ENCODE results near the gene RPA1.

RPA1 gene

GRCh38 chr17:1792495-1793446 is 37.0 kb upstream of the RPA1 start:
- Histone ChIP-seq H3K18ac (ENCODE audit: low read length) (no peak overlapping the region), H2BK5ac (ENCODE audit: low read length) (no peak overlapping the region), H2AK5ac (ENCODE audit: low read depth, low read length) (no peak overlapping the region), H3K27ac (replicated peaks; ENCODE audit: low read length) (no peak overlapping the region), H2BK120ac (ENCODE audit: low read depth, low read length) (no peak overlapping the region), H3K4me1 (ENCODE audit: control insufficient read depth in 2 of 2, insufficient read depth in 1 of 2, low read depth in 1 of 2, low read length in 2 of 2) (no peaks in the 10 kb centered on the region), H3K4me2 (ENCODE audit: insufficient read depth, low read length, poor library complexity, severe bottlenecking) (no peak overlapping the region), H3K4me3 (ENCODE audit: low read length in 2 of 2) (no peak overlapping the region), H2BK15ac (ENCODE audit: low read length) (no peak overlapping the region), H3K9me3 (replicated peaks in 1 of 2; ENCODE audit: control insufficient read depth in 2 of 2, insufficient read depth in 1 of 2, low read depth in 1 of 2, low read length in 2 of 2) (no peaks in the 10 kb centered on the region), H3K9ac (ENCODE audit: low read depth, low read length, poor library complexity) (no peak overlapping the region), H3K36me3 (replicated peaks in 1 of 2; ENCODE audit: control insufficient read depth in 2 of 2, insufficient read depth in 2 of 2, low read length in 2 of 2) (peaks cover 2 to 60% of the 10 kb centered on the region in 2 donors), H4K91ac (ENCODE audit: low read depth, low read length, poor library complexity) (no peak overlapping the region), H4K8ac (ENCODE audit: low read depth, low read length) (no peak overlapping the region), H3K27me3 (ENCODE audit: control insufficient read depth in 3 of 3, insufficient read depth in 3 of 3, low read depth in 1 of 3, low read length in 3 of 3) (no peaks in the 10 kb centered on the region), H3K4ac (ENCODE audit: low read length) (no peak overlapping the region), H2BK12ac (ENCODE audit: low read length) (no peak overlapping the region), H3K23ac (ENCODE audit: low read depth, low read length, poor library complexity) (no peak overlapping the region), H3K14ac (ENCODE audit: low read length) (no peak overlapping the region), H3K79me1 (ENCODE audit: low read depth, low read length) (no peaks in the 10 kb centered on the region), H2AFZ (ENCODE audit: low read length) (no peak overlapping the region)
- WGBS, 2 donors (ENCODE audit: extremely low coverage in 2 of 2, insufficient read length in 2 of 2, insufficient replicate concordance in 1 of 2): no CpG with 5 or more reads among the region's 23 CpGs
- DNase-seq (ENCODE audit: low spot score): no peak

DNA sequence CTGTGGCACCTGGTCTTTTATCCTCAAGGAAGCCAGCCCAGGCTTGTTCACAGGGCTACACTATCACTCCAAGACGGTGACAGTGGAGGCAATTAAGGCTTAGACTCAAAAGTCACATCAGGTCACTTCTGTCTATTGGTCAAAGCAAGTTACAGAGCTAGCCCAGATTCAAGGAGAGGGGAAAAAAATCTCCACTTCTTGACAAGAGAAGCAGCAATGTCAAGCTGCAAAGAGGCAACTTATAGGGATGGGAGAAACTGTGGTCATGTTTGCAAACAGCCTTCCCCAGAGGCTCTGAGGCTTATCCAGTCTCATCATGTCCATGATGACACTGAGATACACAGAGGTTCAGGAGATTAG is 36.4 kb upstream of the RPA1 start:
- no peak for DNase-seq (ENCODE audit: low spot score)
- Histone ChIP-seq H3K9me3 (replicated peaks in 1 of 2; ENCODE audit: control insufficient read depth in 2 of 2, insufficient read depth in 1 of 2, low read depth in 1 of 2, low read length in 2 of 2) (no peaks in the 10 kb centered on the region), H3K23ac (ENCODE audit: low read depth, low read length, poor library complexity) (no peak overlapping the region), H2AK5ac (ENCODE audit: low read depth, low read length) (no peak overlapping the region), H2AFZ (ENCODE audit: low read length) (no peak overlapping the region), H2BK15ac (ENCODE audit: low read length) (no peak overlapping the region), H2BK12ac (ENCODE audit: low read length) (no peak overlapping the region), H2BK120ac (ENCODE audit: low read depth, low read length) (no peak overlapping the region), H2BK5ac (ENCODE audit: low read length) (no peak overlapping the region), H4K8ac (ENCODE audit: low read depth, low read length) (no peak overlapping the region), H3K14ac (ENCODE audit: low read length) (no peak overlapping the region), H3K9ac (ENCODE audit: low read depth, low read length, poor library complexity) (no peak overlapping the region), H3K18ac (ENCODE audit: low read length) (no peak overlapping the region), H3K4me3 (ENCODE audit: low read length in 2 of 2) (no peak overlapping the region), H3K79me1 (ENCODE audit: low read depth, low read length) (peaks cover 2% of the 10 kb centered on the region), H3K4me2 (ENCODE audit: insufficient read depth, low read length, poor library complexity, severe bottlenecking) (no peak overlapping the region), H4K91ac (ENCODE audit: low read depth, low read length, poor library complexity) (no peak overlapping the region), H3K27me3 (ENCODE audit: control insufficient read depth in 3 of 3, insufficient read depth in 3 of 3, low read depth in 1 of 3, low read length in 3 of 3) (no peaks in the 10 kb centered on the region), H3K36me3 (replicated peaks in 1 of 2; ENCODE audit: control insufficient read depth in 2 of 2, insufficient read depth in 2 of 2, low read length in 2 of 2) (peaks cover 2 to 64% of the 10 kb centered on the region in 2 donors), H3K4ac (ENCODE audit: low read length) (no peak overlapping the region), H3K27ac (replicated peaks; ENCODE audit: low read length) (no peak overlapping the region), H3K4me1 (ENCODE audit: control insufficient read depth in 2 of 2, insufficient read depth in 1 of 2, low read depth in 1 of 2, low read length in 2 of 2) (no peaks in the 10 kb centered on the region)
- WGBS, 2 donors (ENCODE audit: extremely low coverage in 2 of 2, insufficient read length in 2 of 2, insufficient replicate concordance in 1 of 2): no CpG with 5 or more reads among the region's 1 CpG

GRCh38 chr17:1796800-1797199 is 33.0 kb upstream of the RPA1 start:
- no peak overlapping the region for H3K23ac ChIP-seq (ENCODE audit: low read depth, low read length, poor library complexity)
- no peak overlapping the region for H3K27ac ChIP-seq (replicated peaks; ENCODE audit: low read length)
- no peak overlapping the region for H2AK5ac ChIP-seq (ENCODE audit: low read depth, low read length)
- H3K4me3 ChIP-seq (ENCODE audit: low read length in 2 of 2): no peak overlapping the region
- H2BK15ac ChIP-seq (ENCODE audit: low read length): no peak overlapping the region
- no peak overlapping the region for H2BK12ac ChIP-seq (ENCODE audit: low read length)
- no peak overlapping the region for H3K14ac ChIP-seq (ENCODE audit: low read length)
- no peak overlapping the region for H2BK5ac ChIP-seq (ENCODE audit: low read length)
- H3K18ac ChIP-seq (ENCODE audit: low read length): no peak overlapping the region
- no peaks in the 10 kb centered on the region for H3K27me3 ChIP-seq (ENCODE audit: control insufficient read depth in 3 of 3, insufficient read depth in 3 of 3, low read depth in 1 of 3, low read length in 3 of 3)
- no peak overlapping the region for H3K4ac ChIP-seq (ENCODE audit: low read length)
- no CpG with 5 or more reads among the region's 1 CpG for WGBS, 2 donors (ENCODE audit: extremely low coverage in 2 of 2, insufficient read length in 2 of 2, insufficient replicate concordance in 1 of 2)
- no peak overlapping the region for H4K91ac ChIP-seq (ENCODE audit: low read depth, low read length, poor library complexity)
- no peak overlapping the region for H4K8ac ChIP-seq (ENCODE audit: low read depth, low read length)
- no peak overlapping the region for H2AFZ ChIP-seq (ENCODE audit: low read length)
- no peaks in the 10 kb centered on the region for H3K4me1 ChIP-seq (ENCODE audit: control insufficient read depth in 2 of 2, insufficient read depth in 1 of 2, low read depth in 1 of 2, low read length in 2 of 2)
- no peak overlapping the region for H2BK120ac ChIP-seq (ENCODE audit: low read depth, low read length)
- H3K9me3 ChIP-seq (replicated peaks in 1 of 2; ENCODE audit: control insufficient read depth in 2 of 2, insufficient read depth in 1 of 2, low read depth in 1 of 2, low read length in 2 of 2): no peaks in the 10 kb centered on the region
- no peak overlapping the region for H3K9ac ChIP-seq (ENCODE audit: low read depth, low read length, poor library complexity)
- peaks cover 11 to 72% of the 10 kb centered on the region in 2 donors for H3K36me3 ChIP-seq (replicated peaks in 1 of 2; ENCODE audit: control insufficient read depth in 2 of 2, insufficient read depth in 2 of 2, low read length in 2 of 2)
- H3K79me1 ChIP-seq (ENCODE audit: low read depth, low read length): peaks cover 2% of the 10 kb centered on the region
- H3K4me2 ChIP-seq (ENCODE audit: insufficient read depth, low read length, poor library complexity, severe bottlenecking): no peak overlapping the region
- DNase-seq (ENCODE audit: low spot score): no peak

- no CpG with 5 or more reads among the region's 3 CpGs for WGBS, 2 donors (ENCODE audit: extremely low coverage in 2 of 2, insufficient read length in 2 of 2, insufficient replicate concordance in 1 of 2)
- peaks cover 13 to 76% of the 10 kb centered on the region in 2 donors for H3K36me3 ChIP-seq (replicated peaks in 1 of 2; ENCODE audit: control insufficient read depth in 2 of 2, insufficient read depth in 2 of 2, low read length in 2 of 2)
- H3K4ac ChIP-seq (ENCODE audit: low read length): no peak overlapping the region
- no peaks in the 10 kb centered on the region for H3K27me3 ChIP-seq (ENCODE audit: control insufficient read depth in 3 of 3, insufficient read depth in 3 of 3, low read depth in 1 of 3, low read length in 3 of 3)
- H4K8ac ChIP-seq (ENCODE audit: low read depth, low read length): no peak overlapping the region
- no peak overlapping the region for H3K14ac ChIP-seq (ENCODE audit: low read length)
- H3K79me1 ChIP-seq (ENCODE audit: low read depth, low read length): peaks cover 2% of the 10 kb centered on the region
- no peak overlapping the region for H2AFZ ChIP-seq (ENCODE audit: low read length)
- H3K4me3 ChIP-seq (ENCODE audit: low read length in 2 of 2): no peak overlapping the region
- no peak overlapping the region for H2BK5ac ChIP-seq (ENCODE audit: low read length)
- H3K23ac ChIP-seq (ENCODE audit: low read depth, low read length, poor library complexity): no peak overlapping the region
- no peak overlapping the region for H3K4me2 ChIP-seq (ENCODE audit: insufficient read depth, low read length, poor library complexity, severe bottlenecking)
- H3K9me3 ChIP-seq (replicated peaks in 1 of 2; ENCODE audit: control insufficient read depth in 2 of 2, insufficient read depth in 1 of 2, low read depth in 1 of 2, low read length in 2 of 2): no peaks in the 10 kb centered on the region
- H2AK5ac ChIP-seq (ENCODE audit: low read depth, low read length): no peak overlapping the region
- H3K18ac ChIP-seq (ENCODE audit: low read length): no peak overlapping the region
- no peak overlapping the region for H2BK12ac ChIP-seq (ENCODE audit: low read length)
- no peak for DNase-seq (ENCODE audit: low spot score)
- H2BK15ac ChIP-seq (ENCODE audit: low read length): no peak overlapping the region
- H3K27ac ChIP-seq (replicated peaks; ENCODE audit: low read length): no peak overlapping the region
- no peak overlapping the region for H2BK120ac ChIP-seq (ENCODE audit: low read depth, low read length)
- H4K91ac ChIP-seq (ENCODE audit: low read depth, low read length, poor library complexity): no peak overlapping the region
- no peak overlapping the region for H3K9ac ChIP-seq (ENCODE audit: low read depth, low read length, poor library complexity)
- no peaks in the 10 kb centered on the region for H3K4me1 ChIP-seq (ENCODE audit: control insufficient read depth in 2 of 2, insufficient read depth in 1 of 2, low read depth in 1 of 2, low read length in 2 of 2)
These were observed 32.5 kb upstream of the RPA1 start for GRCh38 chr17:1797323-1797722.

Data from neuronal stem cell (in vitro differentiated cells).